Keratinocyte (primary cell): ENCODE measurements around the gene DLG1.

Experiments used
- CTCF ChIP-seq, 3 experiments: IDR thresholded peaks in 1 of 3; conservative IDR thresholded peaks in 1 of 3; optimal IDR thresholded peaks in 1 of 3; 2 replicates in 2 of 3; 3 replicates in 1 of 3; pipeline versions ENCODE3 to v1.5.1; 2011; ENCODE audit warnings: low read length in 3 of 3, mild to moderate bottlenecking in 3 of 3, moderate library complexity in 2 of 3, control low read depth in 1 of 3, inconsistent platforms in 1 of 3; ENCODE audit not compliant: insufficient read depth in 2 of 3; ENCODE audit errors: extremely low read depth in 1 of 3
- EZH2 ChIP-seq: IDR thresholded peaks from one replicate; pipeline ENCODE4 v1.6.1; 2012; ENCODE audit warnings: inconsistent platforms, mild to moderate bottlenecking, low read length, moderate library complexity

GRCh38 chr3:197093871-197094270, 204.5 kb downstream of the DLG1 start:
- TF ChIP-seq CTCF (optimal IDR thresholded peaks at IDR 0.05 in 1 of 3, IDR thresholded peaks at IDR 0.05 in 1 of 3, conservative IDR thresholded peaks at IDR 0.05 in 1 of 3; ENCODE audit: extremely low read depth in 1 of 3, insufficient read depth in 2 of 3, low read length in 3 of 3) (no peak), EZH2 (no peak)
